Measurements from ENCODE around the gene TMC7. TPM values are rescaled to one million over a fixed set of nuclear protein-coding genes. Genes with fewer than 3 reads are reported as not detected.

TMC7 gene
- total and polyA plus RNA-seq, 2 experiments from 2014 or later: 1.7 to 2.4 TPM

DNA sequence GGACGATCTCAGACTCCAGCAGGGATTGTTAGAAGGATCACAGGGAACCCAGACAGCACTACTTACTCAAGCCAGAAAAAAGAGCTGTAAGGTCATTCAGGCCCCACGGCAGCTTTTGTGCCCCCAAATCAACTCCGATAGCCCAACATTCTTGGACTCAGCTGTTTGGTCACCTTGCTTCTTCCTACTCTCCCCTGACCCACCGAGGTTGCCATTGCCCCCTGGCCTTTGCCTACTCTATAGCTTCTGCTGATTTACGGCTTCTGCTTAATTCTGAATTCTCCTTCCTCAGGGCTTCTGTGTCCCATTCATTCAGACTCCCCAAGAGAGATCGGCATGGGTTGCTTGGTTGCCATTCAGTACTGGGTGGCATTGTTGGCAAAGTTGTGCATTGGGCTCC, 121.4 kb downstream of the TMC7 start:
- DNase-seq (ENCODE audit: low spot score): no peak
- no peaks in the 10 kb centered on the region for H3K9me3 Mint-ChIP-seq
- peaks cover 6% of the 10 kb centered on the region for H3K27me3 Mint-ChIP-seq (ENCODE audit: insufficient read depth, low read depth, poor library complexity)
- no peaks in the 10 kb centered on the region for H3F3A ChIP-seq (replicated peaks; ENCODE audit: low read depth)
- H3K36me3 Mint-ChIP-seq (ENCODE audit: low read depth): no peaks in the 10 kb centered on the region
- H3K4me1 ChIP-seq (ENCODE audit: insufficient read depth): no peaks in the 10 kb centered on the region; the same call in 1 of the 2 replicates
- H3K4me3 ChIP-seq: no peak overlapping the region
- H3K36me3 ChIP-seq (ENCODE audit: insufficient read depth): no peaks in the 10 kb centered on the region
- H3K27me3 ChIP-seq (ENCODE audit: insufficient read depth): no peaks in the 10 kb centered on the region
- no peaks in the 10 kb centered on the region for H4K20me1 ChIP-seq (replicated peaks; ENCODE audit: insufficient read depth)
- H3K4me2 ChIP-seq: no peak overlapping the region
- TF ChIP-seq ZNF331 (CRISPR knock-in tag; IDR thresholded peaks at IDR 0.05; ENCODE audit: low read depth) (no peak), EZH2phosphoT487 (IDR thresholded peaks at IDR 0.05; ENCODE audit: unreplicated experiment) (no peak), JUNB (IDR thresholded peaks at IDR 0.05; ENCODE audit: unreplicated experiment) (no peak), CREB1 (CRISPR knock-in tag; IDR thresholded peaks at IDR 0.05; ENCODE audit: low read depth) (no peak), REST (IDR thresholded peaks at IDR 0.05; ENCODE audit: unreplicated experiment) (no peak), CTCF (conservative IDR thresholded peaks at IDR 0.05; ENCODE audit: low read depth in 2 of 2) (no peak), POLR2AphosphoS5 (IDR thresholded peaks at IDR 0.05; ENCODE audit: low read depth) (no peak)
- no peak overlapping the region for H3K4me3 Mint-ChIP-seq
- H3K4me1 Mint-ChIP-seq: peaks cover 9% of the 10 kb centered on the region
- no peaks in the 10 kb centered on the region for H3K79me2 ChIP-seq (replicated peaks; ENCODE audit: insufficient read depth)
- H3K27ac ChIP-seq (ENCODE audit: low read depth): no peak overlapping the region
- no peak overlapping the region for H3K27ac Mint-ChIP-seq
- H3K9me2 ChIP-seq (ENCODE audit: insufficient read depth): no peaks in the 10 kb centered on the region
- ATAC-seq: no peak
- H2AFZ ChIP-seq: 0 out of 2 replicates have a peak overlapping the region, but pooled peaks have one; percentile 32

- H3K27ac Mint-ChIP-seq: no peak overlapping the region
- Histone ChIP-seq H3K4me2 (no peak overlapping the region; the same call in 1 of the 2 replicates), H2AFZ (no peak overlapping the region; the same call in 1 of the 2 replicates), H3K79me2 (replicated peaks; ENCODE audit: insufficient read depth) (no peaks in the 10 kb centered on the region), H3K36me3 (ENCODE audit: insufficient read depth) (no peaks in the 10 kb centered on the region), H3K27ac (ENCODE audit: low read depth) (no peak overlapping the region), H3F3A (replicated peaks; ENCODE audit: low read depth) (no peaks in the 10 kb centered on the region), H3K27me3 (ENCODE audit: insufficient read depth) (no peaks in the 10 kb centered on the region), H4K20me1 (replicated peaks; ENCODE audit: insufficient read depth) (no peaks in the 10 kb centered on the region), H3K9me2 (ENCODE audit: insufficient read depth) (no peaks in the 10 kb centered on the region), H3K4me1 (ENCODE audit: insufficient read depth) (no peaks in the 10 kb centered on the region; the same call in 1 of the 2 replicates), H3K4me3 (no peak overlapping the region)
- ATAC-seq (no peak), DNase-seq (ENCODE audit: low spot score) (peak; percentile 15)
- no peaks in the 10 kb centered on the region for H3K36me3 Mint-ChIP-seq (ENCODE audit: low read depth)
- H3K27me3 Mint-ChIP-seq (ENCODE audit: insufficient read depth, low read depth, poor library complexity): peaks cover 6% of the 10 kb centered on the region
- H3K4me3 Mint-ChIP-seq: no peak overlapping the region
- peaks cover 9% of the 10 kb centered on the region for H3K4me1 Mint-ChIP-seq
- no peaks in the 10 kb centered on the region for H3K9me3 Mint-ChIP-seq
- TF ChIP-seq STAT1 (IDR thresholded peaks at IDR 0.05; ENCODE audit: unreplicated experiment) (no peak), EZH2phosphoT487 (IDR thresholded peaks at IDR 0.05; ENCODE audit: unreplicated experiment) (no peak), JUNB (IDR thresholded peaks at IDR 0.05; ENCODE audit: unreplicated experiment) (no peak), NANOG (IDR thresholded peaks at IDR 0.05; ENCODE audit: borderline replicate concordance) (no peak), CTCF (conservative IDR thresholded peaks at IDR 0.05; ENCODE audit: low read depth in 2 of 2) (no peak), EZH2 (IDR thresholded peaks at IDR 0.05; ENCODE audit: low read depth, unreplicated experiment) (no peak)
- TF ChIP-seq, protein P1, sequence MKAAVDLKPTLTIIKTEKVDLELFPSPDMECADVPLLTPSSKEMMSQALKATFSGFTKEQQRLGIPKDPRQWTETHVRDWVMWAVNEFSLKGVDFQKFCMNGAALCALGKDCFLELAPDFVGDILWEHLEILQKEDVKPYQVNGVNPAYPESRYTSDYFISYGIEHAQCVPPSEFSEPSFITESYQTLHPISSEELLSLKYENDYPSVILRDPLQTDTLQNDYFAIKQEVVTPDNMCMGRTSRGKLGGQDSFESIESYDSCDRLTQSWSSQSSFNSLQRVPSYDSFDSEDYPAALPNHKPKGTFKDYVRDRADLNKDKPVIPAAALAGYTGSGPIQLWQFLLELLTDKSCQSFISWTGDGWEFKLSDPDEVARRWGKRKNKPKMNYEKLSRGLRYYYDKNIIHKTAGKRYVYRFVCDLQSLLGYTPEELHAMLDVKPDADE (IDR thresholded peaks at IDR 0.05): no peak
Observed at GRCh38 chr16:19105891-19106624, 122.3 kb downstream of the TMC7 start.

Data from GM23338 (cell line).